ENCODE data around the gene KIF26A.
"Not testable (repeated sequence)": the region's sequence is repeated elsewhere in the genome, so short reads cannot be mapped to it uniquely, and the experiment has no call there.

Gene KIF26A

DNA sequence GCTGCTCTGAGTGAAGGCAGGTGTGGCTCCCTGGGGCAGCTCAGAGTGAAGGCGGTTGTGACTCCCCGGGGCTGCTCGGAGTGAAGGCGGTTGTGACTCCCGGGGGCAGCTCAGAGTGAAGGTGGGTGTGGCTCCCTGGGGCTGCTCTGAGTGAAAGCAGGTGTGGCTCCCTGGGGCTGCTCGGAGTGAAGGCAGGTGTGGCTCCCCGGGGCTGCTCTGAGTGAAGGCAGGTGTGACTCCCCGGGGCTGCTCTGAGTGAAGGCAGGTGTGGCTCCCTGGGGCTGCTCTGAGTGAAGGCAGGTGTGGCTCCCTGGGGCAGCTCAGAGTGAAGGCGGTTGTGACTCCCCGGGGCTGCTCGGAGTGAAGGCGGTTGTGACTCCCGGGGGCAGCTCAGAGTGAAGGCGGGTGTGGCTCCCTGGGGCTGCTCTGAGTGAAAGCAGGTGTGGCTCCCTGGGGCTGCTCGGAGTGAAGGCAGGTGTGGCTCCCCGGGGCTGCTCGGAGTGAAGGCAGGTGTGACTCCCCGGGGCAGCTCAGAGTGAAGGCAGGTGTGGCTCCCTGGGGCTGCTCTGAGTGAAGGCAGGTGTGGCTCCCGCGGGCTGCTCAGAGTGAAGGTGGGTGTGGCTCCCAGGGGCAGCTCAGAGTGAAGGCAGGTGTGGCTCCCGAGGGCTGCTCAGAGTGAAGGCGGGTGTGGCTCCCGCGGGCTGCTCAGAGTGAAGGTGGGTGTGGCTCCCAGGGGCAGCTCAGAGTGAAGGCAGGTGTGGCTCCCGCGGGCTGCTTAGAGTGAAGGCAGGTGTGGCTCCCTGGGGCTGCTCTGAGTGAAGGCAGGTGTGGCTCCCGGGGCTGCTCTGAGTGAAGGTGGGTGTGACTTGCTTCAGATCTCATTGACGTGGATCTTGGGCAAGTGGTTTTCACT, 87.1 kb downstream of the KIF26A start:
- DNase-seq, result not testable (repeated sequence)

DNA sequence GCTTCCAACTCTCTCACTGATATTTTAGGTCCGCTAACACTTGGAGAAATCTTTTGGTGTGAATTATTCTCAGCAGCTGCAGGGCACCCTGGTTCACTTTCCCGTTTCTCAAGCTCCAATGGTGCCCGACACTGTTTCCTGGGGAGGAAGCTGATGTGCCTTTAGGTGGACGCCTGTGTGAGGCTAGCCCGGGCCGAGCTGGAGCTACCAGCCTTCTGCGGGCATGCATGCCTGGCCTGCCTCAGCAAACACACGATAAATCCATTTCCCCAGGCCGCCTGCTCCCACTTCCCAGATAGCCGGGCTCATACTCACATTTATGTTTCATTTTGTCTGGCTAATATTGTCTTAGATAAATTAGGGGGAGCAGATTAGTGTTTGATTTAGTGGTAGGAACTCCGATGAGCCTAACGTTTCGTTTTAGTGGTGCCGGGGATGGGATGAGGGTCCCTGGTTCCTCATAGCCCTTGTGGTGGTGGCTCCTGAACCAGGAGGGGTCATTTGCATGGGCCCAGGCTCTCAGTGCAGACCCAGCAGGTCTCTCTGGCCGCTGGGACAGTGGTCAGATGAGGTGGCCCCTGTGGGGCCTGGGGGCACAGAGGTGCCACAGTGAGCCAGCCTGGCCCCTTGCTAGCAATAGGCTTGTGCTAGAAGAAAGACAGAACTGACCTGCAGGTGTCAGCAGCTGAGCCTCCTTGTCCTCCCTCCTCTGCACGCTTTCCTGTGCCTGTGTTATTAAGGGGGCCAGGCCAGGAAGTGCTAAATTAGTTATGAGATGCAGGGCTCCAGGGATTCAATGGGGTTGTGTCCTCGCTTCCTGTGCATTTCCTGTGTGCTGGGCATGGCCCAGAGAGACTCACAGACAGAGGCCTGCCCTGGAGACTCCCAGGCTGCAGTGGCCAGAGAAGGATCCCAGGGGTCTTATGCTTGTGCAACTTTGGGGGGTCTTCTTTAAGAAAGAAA, 88.3 kb downstream of the KIF26A start:
- DNase-seq, result no peak

DNA sequence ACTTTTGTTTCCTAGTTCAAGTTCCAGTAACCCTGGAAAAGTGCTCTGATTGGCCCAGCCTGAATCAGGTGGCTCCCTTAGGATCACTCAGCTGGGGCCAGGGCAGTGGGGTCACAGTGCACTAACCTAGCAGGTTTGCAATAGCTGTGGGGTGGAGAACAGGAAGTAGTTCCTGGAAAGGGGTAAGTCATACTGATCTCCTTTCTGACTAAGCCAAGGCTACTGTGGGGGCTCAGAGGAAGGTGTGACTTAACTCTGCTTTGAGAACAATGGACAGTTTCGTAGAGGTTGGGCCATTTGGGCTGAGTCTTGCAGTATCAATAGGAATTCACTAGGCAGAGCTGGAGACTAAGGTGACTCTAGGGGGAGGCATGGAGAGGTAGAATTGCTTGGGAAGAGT, 89.4 kb downstream of the KIF26A start:
- DNase-seq, result no peak

DNA sequence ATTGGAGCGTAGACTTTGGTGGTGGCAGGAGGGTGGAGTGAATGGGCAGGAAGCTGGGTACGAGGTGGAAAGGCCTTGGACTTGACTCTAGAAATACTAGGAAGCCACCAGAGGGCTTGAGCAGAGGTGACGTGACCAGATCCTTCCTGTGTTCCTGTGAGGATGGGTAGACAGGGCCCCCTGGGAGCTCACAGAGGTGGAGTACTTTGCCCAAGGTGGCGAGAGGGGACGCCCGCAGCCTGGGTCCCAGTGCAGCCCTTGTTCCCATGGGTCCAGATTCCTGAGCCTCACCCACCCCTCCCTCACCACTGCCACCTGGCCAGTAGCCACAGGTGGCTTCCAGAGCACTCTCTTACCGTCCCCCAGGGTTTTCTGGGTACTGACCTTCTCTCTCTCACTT, 89.8 kb downstream of the KIF26A start:
- DNase-seq, result no peak

DNA sequence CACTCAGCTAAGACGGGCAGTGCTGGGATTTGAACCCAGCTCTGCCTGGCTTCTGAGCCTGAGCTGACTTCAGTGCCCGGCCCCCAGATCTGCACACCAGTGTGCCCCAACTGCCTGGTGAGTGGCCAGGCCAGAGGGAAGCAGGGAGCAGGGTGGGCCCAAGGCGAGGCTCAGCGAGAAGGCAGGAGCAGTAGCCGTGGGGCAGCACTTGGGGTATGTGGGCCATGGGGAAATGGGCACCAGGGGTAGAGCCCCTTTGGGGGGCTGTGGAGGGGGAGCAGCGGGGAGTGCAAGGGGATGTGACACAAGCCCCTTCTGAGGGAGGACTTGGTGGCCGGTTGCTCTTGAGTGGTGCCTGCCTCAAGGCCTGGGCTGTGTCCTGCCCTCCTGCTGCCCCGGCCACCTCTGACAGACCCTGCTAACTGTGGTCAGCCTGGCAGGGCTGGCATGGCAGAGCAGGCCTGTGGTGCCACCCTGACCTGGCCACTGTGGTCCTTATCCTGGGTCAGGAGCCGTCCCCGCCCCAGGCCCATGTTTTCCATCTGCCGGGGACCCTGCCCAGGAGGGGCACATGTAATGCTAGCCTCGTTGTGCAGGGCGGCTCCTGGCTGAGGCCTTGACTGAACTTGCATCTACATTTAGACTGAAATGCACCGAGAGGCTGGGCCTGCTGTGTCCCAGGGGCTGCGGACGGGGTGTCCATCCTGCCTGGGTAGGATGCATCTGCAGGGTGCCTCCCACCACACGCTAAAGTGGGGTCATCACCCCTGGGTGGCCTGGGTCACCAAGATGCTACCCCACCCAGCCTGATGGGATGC, 90.5 kb downstream of the KIF26A start:
- no peak for DNase-seq

DNA sequence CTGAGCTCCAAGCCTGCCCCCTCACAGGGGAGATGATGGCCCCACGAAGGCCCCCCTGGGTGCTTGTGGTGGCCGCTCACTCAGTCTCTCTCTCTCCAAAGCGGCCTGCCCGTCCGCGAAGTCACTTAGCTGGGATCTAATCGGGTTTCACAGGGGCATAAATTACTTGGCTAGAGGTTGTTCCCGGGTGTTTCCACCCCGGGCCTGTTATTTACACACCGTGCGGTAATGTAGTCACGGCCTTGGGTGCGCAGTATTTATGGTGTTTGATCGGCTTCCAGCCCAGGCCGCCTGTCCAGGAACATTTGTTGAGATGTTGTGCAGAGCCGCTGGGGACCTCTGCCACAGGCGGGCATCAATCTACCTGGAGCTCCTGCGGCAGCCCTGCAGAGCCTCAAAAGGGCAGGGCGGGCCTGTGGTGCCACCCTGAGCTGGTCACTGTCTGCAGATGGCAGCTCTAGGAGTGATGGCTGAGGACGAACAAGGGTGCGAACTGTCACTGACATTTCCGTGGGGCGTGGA, 91.2 kb downstream of the KIF26A start:
- no peak for DNase-seq

DNA sequence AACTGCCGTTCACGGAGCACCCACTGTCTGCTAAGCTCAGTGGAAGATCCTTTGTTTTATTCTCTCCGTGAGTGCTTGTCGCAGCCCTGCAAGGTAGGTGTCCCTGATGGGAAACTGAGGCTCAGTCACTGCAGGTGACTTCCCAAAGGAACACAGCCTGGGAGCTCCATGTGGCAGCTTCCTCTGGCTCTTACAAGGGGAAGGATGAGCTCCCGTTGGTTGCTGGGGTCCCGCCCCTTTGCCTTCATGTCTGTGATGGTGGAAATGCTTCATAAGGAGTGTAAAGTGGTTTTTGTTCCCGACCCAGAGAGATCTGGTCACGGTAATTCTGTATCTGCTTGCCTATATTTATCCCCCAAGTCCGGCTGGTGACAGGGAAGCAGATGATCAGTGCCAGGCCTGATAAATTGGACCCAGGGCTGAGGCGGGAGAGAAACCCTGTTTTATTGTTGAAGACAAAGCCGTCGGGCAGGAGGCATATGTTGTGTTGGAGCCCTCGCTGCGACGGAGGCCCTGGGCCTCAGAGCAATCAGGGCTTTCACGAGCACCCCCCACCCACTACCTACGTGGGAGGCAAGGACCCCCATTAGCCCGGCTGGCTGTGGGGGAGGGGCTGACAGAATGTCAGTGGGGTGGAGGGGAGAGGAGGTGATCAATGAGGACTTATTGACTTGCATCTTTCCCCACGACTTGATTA, 91.9 kb downstream of the KIF26A start:
- DNase-seq, result no peak
